PC-9 (cell line): ENCODE results near the gene CLASP1.

Experiments used
- CTCF ChIP-seq: fragments of 200-600 bp; sonication (generic); conservative IDR thresholded peaks from 2 replicates; pipeline ENCODE4 v1.6.1; 2017; ENCODE audit warnings: mixed run types, antibody characterized with exemption, mild to moderate bottlenecking, moderate library complexity
- EZH2 ChIP-seq: fragments of 200-600 bp; sonication (generic); IDR thresholded peaks from 2 replicates; pipeline ENCODE4 v1.8.0; 2017; ENCODE audit warnings: antibody characterized with exemption, low read depth

GRCh38 chr2:121576263-121576662 is 73.0 kb downstream of the CLASP1 start:
- no peak for TF ChIP-seq EZH2
- TF ChIP-seq CTCF, result no peak
